Measurements from ENCODE around the gene HESX1. TPM values are rescaled to one million over a fixed set of nuclear protein-coding genes. Genes with fewer than 3 reads are reported as not detected.

The HESX1 gene
- total RNA-seq = not detected

- FAIRE-seq = no peak
- no peak for DNase-seq (ENCODE audit: low spot score in 2 of 2)
Observed at GRCh38 chr3:57199895-57200297, at the start of gene HESX1. HESX1 (minus strand) TSS chr3:57199978; CDS start chr3:57199918, 60 bp downstream.

- DNase-seq (ENCODE audit: low spot score in 2 of 2) = no peak
- no peak for FAIRE-seq
Observed at GRCh38 chr3:57244946-57245345, 45.2 kb upstream of the HESX1 start.

GRCh38 chr3:57234613-57235575, 35.1 kb upstream of the HESX1 start:
- DNase-seq (ENCODE audit: low spot score in 2 of 2) = no peak

GRCh38 chr3:57233799-57234198, 34.0 kb upstream of the HESX1 start:
- FAIRE-seq = no peak
- DNase-seq (ENCODE audit: low spot score in 2 of 2) = no peak

More at GRCh38 chr3:57234613-57235575, 35.1 kb upstream of the HESX1 start:
- peak; percentile 36 for FAIRE-seq

GRCh38 chr3:57230006-57230405, 30.2 kb upstream of the HESX1 start:
- DNase-seq (ENCODE audit: low spot score in 2 of 2) (no peak), FAIRE-seq (no peak)

- DNase-seq (ENCODE audit: low spot score in 2 of 2) (peak; percentile 58 to 59), FAIRE-seq (no peak)
Observed at GRCh38 chr3:57227930-57228751, 28.4 kb upstream of the HESX1 start.

GRCh38 chr3:57227204-57227929, 27.6 kb upstream of the HESX1 start, which contains the start of gene APPL1:
APPL1 (plus strand) TSS chr3:57227729; CDS start chr3:57227884, 155 bp downstream.
- FAIRE-seq (no peak), DNase-seq (ENCODE audit: low spot score in 2 of 2) (peak; percentile 96)

- DNase-seq (ENCODE audit: low spot score in 2 of 2) = no peak
- no peak for FAIRE-seq
Observed at GRCh38 chr3:57226176-57226575, 26.4 kb upstream of the HESX1 start.

GRCh38 chr3:57224856-57225255, 25.1 kb upstream of the HESX1 start:
- no peak for DNase-seq (ENCODE audit: low spot score in 2 of 2)
- no peak for FAIRE-seq

- DNase-seq (ENCODE audit: low spot score in 2 of 2) = peak in 1 of 2 donors; percentile 16
- no peak for FAIRE-seq
Observed at GRCh38 chr3:57221883-57222282, 22.1 kb upstream of the HESX1 start.

GRCh38 chr3:57206423-57206822, 6.6 kb upstream of the HESX1 start:
- no peak for DNase-seq (ENCODE audit: low spot score in 2 of 2)
- FAIRE-seq = no peak

GRCh38 chr3:57194641-57195040, 5.1 kb downstream of the HESX1 start:
- DNase-seq (ENCODE audit: low spot score in 2 of 2) (no peak), FAIRE-seq (no peak)

GRCh38 chr3:57192028-57192427, 7.8 kb downstream of the HESX1 start:
- DNase-seq (ENCODE audit: low spot score in 2 of 2) (no peak), FAIRE-seq (no peak)

- FAIRE-seq = no peak
- no peak for DNase-seq (ENCODE audit: low spot score in 2 of 2)
Observed at GRCh38 chr3:57184526-57184925, 15.3 kb downstream of the HESX1 start.

- FAIRE-seq (no peak), DNase-seq (ENCODE audit: low spot score in 2 of 2) (no peak)
Observed at GRCh38 chr3:57179580-57180410, 20.0 kb downstream of the HESX1 start.

GRCh38 chr3:57176045-57176444, 23.7 kb downstream of the HESX1 start:
- no peak for FAIRE-seq

GRCh38 chr3:57173687-57174086, 26.1 kb downstream of the HESX1 start:
- DNase-seq (ENCODE audit: low spot score in 2 of 2) (no peak), FAIRE-seq (no peak)

More at GRCh38 chr3:57176045-57176444, 23.7 kb downstream of the HESX1 start:
- DNase-seq (ENCODE audit: low spot score in 2 of 2) = no peak

- DNase-seq (ENCODE audit: low spot score in 2 of 2) = no peak
- FAIRE-seq = no peak
Observed at GRCh38 chr3:57170946-57171345, 28.8 kb downstream of the HESX1 start.

- no peak for FAIRE-seq
- peak; percentile 52 to 71 for DNase-seq (ENCODE audit: low spot score in 2 of 2)
Observed at GRCh38 chr3:57169872-57170623, 29.7 kb downstream of the HESX1 start.

Data from frontal cortex (tissue), 4 donors.